HepG2 (cell line): Measurements from ENCODE around the gene ZSWIM8. TPM values are rescaled to one million over a fixed set of nuclear protein-coding genes. Genes with fewer than 3 reads are reported as not detected.

Experiments used
- MAFG ChIP-seq: sonication (generic); formaldehyde crosslinking; IDR thresholded peaks from 2 replicates; pipeline ENCODE4 v1.5.1; 2020; ENCODE audit warnings: mild to moderate bottlenecking, missing genetic modification reagents
- PHF20 ChIP-seq: sonication (generic); formaldehyde crosslinking; IDR thresholded peaks from 2 replicates; pipeline ENCODE4 v1.5.0; 2020; ENCODE audit warnings: mild to moderate bottlenecking, missing genetic modification reagents
- POLR2AphosphoS5 ChIP-seq: IDR thresholded peaks from 2 replicates; pipeline ENCODE4 v1.6.1; 2012; ENCODE audit warnings: low read depth, low read length
- ZBTB20 ChIP-seq: sonication (generic); formaldehyde crosslinking; IDR thresholded peaks from 2 replicates; pipeline ENCODE4 v1.8.1; 2023; ENCODE audit warnings: missing genetic modification reagents, low read depth, mild to moderate bottlenecking, borderline replicate concordance
- ZNF124 ChIP-seq: sonication (generic); formaldehyde crosslinking; IDR thresholded peaks from 2 replicates; pipeline ENCODE4 v1.4.0; 2020; ENCODE audit warnings: missing genetic modification reagents
- ZNF782 ChIP-seq: sonication (generic); formaldehyde crosslinking; IDR thresholded peaks from 2 replicates; pipeline ENCODE4 v1.4.0; 2020; ENCODE audit warnings: missing genetic modification reagents, mild to moderate bottlenecking, borderline replicate concordance
- ZNF878 ChIP-seq: sonication (generic); formaldehyde crosslinking; IDR thresholded peaks from 2 replicates; pipeline ENCODE4 v1.8.1; 2023; ENCODE audit warnings: mild to moderate bottlenecking, missing genetic modification reagents, moderate library complexity
- polyA plus RNA-seq, 8 experiments: library from polyadenylated mRNA; depleted of rRNA in 3 of 8; stranded (reverse) in 7 of 8; unstranded in 1 of 8; fragments of >200 nt; fragmentation: Illumina TruSeq in 4 of 8; extraction: Trizol in 4 of 8; gene quantifications; 2 replicates each; pipeline versions ENCODE4 v1.2.1 to v1.2.3, GENCODE V29; 2011 to 2016; ENCODE audit warnings: low read depth in 4 of 8, missing spikeins in 1 of 8, mixed read lengths in 1 of 8; ENCODE audit not compliant: insufficient read depth in 1 of 8
- total RNA-seq, 5 experiments: library from RNA; depleted of rRNA; stranded (reverse); fragments of >200 nt; fragmentation: Illumina TruSeq; extraction: Trizol; gene quantifications; 2 replicates each; pipeline ENCODE4 v1.2.3, GENCODE V29; 2016; ENCODE audit warnings: low read depth in 1 of 5
- TF ChIP-seq, protein P1 (sequence below): sonication (generic); formaldehyde crosslinking; IDR thresholded peaks from 2 replicates; pipeline ENCODE4 v1.4.0; 2020; ENCODE audit warnings: mild to moderate bottlenecking, missing genetic modification reagents
- TF ChIP-seq, protein P2 (sequence below): IDR thresholded peaks from 2 replicates; pipeline ENCODE4 v1.6.1; 2016; ENCODE audit warnings: mild to moderate bottlenecking, missing biosample characterization, missing genetic modification reagents
- TF ChIP-seq, protein P3 (sequence below): sonication (generic); formaldehyde crosslinking; IDR thresholded peaks from 2 replicates; pipeline ENCODE4 v1.5.0; 2020; ENCODE audit warnings: mild to moderate bottlenecking, missing genetic modification reagents, borderline replicate concordance
- TF ChIP-seq, protein P4 (sequence below), 2 experiments: sonication (generic) in 1 of 2; formaldehyde crosslinking in 1 of 2; IDR thresholded peaks; 2 replicates each; pipeline versions ENCODE4 v1.4.0 to v1.6.1; 2018 to 2020; ENCODE audit warnings: missing genetic modification reagents in 2 of 2, borderline replicate concordance in 1 of 2, low read depth in 1 of 2, mild to moderate bottlenecking in 1 of 2, missing biosample characterization in 1 of 2
- TF ChIP-seq, protein P5 (sequence below): sonication (generic); formaldehyde crosslinking; IDR thresholded peaks from 2 replicates; pipeline ENCODE4 v1.9.0; 2022; ENCODE audit warnings: missing genetic modification reagents, mild to moderate bottlenecking, borderline replicate concordance
- TF ChIP-seq, protein P6 (sequence below): sonication (generic); formaldehyde crosslinking; IDR thresholded peaks from 2 replicates; pipeline ENCODE4 v1.4.0; 2020; ENCODE audit warnings: missing genetic modification reagents
- TF ChIP-seq, protein P7 (sequence below): sonication (generic); formaldehyde crosslinking; IDR thresholded peaks from 2 replicates; pipeline ENCODE4 v1.5.0; 2020; ENCODE audit warnings: mild to moderate bottlenecking, missing genetic modification reagents
- TF ChIP-seq, protein P8 (sequence below): sonication (generic); formaldehyde crosslinking; IDR thresholded peaks from 2 replicates; pipeline ENCODE4 v1.8.1; 2023; ENCODE audit warnings: mild to moderate bottlenecking, missing genetic modification reagents, borderline replicate concordance

ZSWIM8 gene
- total and polyA plus RNA-seq, 2 of the 13 experiments (the other 11 are each of a cell fraction or from before 2014, with no cell fraction given): 39.9 to 98.2 TPM

DNA sequence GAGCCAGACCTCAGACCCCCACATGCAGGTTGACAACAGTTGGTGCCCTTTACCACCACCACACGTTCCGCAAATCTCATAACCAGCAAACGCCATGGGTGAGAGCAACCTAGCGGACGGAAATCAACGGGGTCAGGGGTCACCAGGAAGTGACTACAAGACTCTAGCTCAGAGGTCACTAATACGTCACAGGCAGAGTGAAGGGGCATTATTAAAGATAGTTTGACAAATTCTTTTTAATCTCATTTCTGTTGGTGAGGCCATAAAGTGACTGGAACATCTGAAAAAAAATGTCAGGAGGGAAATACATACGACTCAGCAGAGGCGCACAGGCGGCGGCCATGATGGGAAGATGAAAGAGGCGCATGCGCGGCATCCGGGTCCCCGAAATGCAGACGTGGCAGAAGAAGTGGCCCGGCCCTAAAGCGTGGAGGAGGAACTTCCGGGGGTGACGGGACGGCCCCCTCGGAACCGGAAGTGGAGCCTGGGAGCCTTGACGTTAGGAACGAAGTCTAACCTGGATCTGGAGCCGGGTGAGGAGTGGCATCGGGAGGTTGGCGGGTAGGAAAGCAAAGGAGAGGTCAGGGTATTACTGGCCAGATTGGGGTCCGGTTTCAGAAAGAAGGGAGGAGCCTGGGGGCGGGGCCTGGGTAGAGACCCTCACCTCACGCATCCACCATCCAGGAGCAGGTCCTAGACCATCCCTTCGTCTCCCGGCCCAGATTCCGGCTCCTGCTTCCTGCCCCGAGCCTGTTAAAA lies 41.3 kb upstream of the ZSWIM8 start, which contains the start of gene SEC24C (continued):
- TF ChIP-seq, protein P1, sequence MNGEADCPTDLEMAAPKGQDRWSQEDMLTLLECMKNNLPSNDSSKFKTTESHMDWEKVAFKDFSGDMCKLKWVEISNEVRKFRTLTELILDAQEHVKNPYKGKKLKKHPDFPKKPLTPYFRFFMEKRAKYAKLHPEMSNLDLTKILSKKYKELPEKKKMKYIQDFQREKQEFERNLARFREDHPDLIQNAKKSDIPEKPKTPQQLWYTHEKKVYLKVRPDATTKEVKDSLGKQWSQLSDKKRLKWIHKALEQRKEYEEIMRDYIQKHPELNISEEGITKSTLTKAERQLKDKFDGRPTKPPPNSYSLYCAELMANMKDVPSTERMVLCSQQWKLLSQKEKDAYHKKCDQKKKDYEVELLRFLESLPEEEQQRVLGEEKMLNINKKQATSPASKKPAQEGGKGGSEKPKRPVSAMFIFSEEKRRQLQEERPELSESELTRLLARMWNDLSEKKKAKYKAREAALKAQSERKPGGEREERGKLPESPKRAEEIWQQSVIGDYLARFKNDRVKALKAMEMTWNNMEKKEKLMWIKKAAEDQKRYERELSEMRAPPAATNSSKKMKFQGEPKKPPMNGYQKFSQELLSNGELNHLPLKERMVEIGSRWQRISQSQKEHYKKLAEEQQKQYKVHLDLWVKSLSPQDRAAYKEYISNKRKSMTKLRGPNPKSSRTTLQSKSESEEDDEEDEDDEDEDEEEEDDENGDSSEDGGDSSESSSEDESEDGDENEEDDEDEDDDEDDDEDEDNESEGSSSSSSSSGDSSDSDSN (CRISPR knock-in tag): no peak
- TF ChIP-seq ZBTB20 (CRISPR knock-in tag) (peak; percentile 70; the same call in 1 of the 2 replicates), POLR2AphosphoS5 (peak; percentile 94), ZNF782 (CRISPR knock-in tag) (no peak), PHF20 (peak; percentile 88), ZNF124 (CRISPR knock-in tag) (0 out of 2 replicates have a peak, but pooled peaks have one; percentile 48), ZNF878 (0 out of 2 replicates have a peak, but pooled peaks have one; percentile 45), MAFG (CRISPR knock-in tag) (0 out of 2 replicates have a peak, but pooled peaks have one; percentile 37)
- TF ChIP-seq, protein P2, sequence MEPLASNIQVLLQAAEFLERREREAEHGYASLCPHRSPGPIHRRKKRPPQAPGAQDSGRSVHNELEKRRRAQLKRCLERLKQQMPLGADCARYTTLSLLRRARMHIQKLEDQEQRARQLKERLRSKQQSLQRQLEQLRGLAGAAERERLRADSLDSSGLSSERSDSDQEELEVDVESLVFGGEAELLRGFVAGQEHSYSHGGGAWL (CRISPR knock-in tag): no peak
- TF ChIP-seq, protein P3, sequence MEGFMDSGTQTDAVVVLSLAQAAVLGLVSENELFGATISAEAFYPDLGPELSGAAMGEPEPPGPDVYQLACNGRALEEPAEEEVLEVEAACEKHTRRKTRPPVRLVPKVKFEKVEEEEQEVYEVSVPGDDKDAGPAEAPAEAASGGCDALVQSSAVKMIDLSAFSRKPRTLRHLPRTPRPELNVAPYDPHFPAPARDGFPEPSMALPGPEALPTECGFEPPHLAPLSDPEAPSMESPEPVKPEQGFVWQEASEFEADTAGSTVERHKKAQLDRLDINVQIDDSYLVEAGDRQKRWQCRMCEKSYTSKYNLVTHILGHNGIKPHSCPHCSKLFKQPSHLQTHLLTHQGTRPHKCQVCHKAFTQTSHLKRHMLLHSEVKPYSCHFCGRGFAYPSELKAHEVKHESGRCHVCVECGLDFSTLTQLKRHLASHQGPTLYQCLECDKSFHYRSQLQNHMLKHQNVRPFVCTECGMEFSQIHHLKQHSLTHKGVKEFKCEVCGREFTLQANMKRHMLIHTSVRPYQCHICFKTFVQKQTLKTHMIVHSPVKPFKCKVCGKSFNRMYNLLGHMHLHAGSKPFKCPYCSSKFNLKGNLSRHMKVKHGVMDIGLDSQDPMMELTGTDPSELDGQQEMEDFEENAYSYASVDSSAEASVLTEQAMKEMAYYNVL: 0 out of 2 replicates have a peak, but pooled peaks have one; percentile 56
- TF ChIP-seq, protein P4, sequence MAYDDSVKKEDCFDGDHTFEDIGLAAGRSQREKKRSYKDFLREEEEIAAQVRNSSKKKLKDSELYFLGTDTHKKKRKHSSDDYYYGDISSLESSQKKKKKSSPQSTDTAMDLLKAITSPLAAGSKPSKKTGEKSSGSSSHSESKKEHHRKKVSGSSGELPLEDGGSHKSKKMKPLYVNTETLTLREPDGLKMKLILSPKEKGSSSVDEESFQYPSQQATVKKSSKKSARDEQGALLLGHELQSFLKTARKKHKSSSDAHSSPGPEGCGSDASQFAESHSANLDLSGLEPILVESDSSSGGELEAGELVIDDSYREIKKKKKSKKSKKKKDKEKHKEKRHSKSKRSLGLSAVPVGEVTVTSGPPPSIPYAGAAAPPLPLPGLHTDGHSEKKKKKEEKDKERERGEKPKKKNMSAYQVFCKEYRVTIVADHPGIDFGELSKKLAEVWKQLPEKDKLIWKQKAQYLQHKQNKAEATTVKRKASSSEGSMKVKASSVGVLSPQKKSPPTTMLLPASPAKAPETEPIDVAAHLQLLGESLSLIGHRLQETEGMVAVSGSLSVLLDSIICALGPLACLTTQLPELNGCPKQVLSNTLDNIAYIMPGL (CRISPR knock-in tag; IDR thresholded peaks at IDR 0.05; ENCODE audit: borderline replicate concordance in 1 of 2, low read depth in 1 of 2): peak; percentile 65 to 84
- TF ChIP-seq, protein P5, sequence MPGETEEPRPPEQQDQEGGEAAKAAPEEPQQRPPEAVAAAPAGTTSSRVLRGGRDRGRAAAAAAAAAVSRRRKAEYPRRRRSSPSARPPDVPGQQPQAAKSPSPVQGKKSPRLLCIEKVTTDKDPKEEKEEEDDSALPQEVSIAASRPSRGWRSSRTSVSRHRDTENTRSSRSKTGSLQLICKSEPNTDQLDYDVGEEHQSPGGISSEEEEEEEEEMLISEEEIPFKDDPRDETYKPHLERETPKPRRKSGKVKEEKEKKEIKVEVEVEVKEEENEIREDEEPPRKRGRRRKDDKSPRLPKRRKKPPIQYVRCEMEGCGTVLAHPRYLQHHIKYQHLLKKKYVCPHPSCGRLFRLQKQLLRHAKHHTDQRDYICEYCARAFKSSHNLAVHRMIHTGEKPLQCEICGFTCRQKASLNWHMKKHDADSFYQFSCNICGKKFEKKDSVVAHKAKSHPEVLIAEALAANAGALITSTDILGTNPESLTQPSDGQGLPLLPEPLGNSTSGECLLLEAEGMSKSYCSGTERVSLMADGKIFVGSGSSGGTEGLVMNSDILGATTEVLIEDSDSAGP (CRISPR knock-in tag): peak; percentile 87
- TF ChIP-seq, protein P6, sequence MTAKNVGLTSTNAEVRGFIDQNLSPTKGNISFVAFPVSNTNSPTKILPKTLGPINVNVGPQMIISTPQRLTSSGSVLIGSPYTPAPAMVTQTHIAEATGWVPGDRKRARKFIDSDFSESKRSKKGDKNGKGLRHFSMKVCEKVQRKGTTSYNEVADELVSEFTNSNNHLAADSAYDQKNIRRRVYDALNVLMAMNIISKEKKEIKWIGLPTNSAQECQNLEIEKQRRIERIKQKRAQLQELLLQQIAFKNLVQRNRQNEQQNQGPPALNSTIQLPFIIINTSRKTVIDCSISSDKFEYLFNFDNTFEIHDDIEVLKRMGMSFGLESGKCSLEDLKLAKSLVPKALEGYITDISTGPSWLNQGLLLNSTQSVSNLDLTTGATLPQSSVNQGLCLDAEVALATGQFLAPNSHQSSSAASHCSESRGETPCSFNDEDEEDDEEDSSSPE (CRISPR knock-in tag): no peak
- TF ChIP-seq, protein P7, sequence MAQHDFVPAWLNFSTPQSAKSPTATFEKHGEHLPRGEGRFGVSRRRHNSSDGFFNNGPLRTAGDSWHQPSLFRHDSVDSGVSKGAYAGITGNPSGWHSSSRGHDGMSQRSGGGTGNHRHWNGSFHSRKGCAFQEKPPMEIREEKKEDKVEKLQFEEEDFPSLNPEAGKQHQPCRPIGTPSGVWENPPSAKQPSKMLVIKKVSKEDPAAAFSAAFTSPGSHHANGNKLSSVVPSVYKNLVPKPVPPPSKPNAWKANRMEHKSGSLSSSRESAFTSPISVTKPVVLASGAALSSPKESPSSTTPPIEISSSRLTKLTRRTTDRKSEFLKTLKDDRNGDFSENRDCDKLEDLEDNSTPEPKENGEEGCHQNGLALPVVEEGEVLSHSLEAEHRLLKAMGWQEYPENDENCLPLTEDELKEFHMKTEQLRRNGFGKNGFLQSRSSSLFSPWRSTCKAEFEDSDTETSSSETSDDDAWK (CRISPR knock-in tag): no peak
- TF ChIP-seq, protein P8, sequence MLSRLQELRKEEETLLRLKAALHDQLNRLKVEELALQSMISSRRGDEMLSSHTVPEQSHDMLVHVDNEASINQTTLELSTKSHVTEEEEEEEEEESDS (CRISPR knock-in tag): no peak
